ENCODE results near the gene TIMMDC1. TPM values are rescaled to one million over a fixed set of nuclear protein-coding genes. Genes with fewer than 3 reads are reported as not detected.

The TIMMDC1 gene, protein sequence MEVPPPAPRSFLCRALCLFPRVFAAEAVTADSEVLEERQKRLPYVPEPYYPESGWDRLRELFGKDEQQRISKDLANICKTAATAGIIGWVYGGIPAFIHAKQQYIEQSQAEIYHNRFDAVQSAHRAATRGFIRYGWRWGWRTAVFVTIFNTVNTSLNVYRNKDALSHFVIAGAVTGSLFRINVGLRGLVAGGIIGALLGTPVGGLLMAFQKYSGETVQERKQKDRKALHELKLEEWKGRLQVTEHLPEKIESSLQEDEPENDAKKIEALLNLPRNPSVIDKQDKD
- total RNA-seq, result 106 and 110 TPM in 2 replicates
- 256 and 308 TPM in 2 replicates for polyA plus RNA-seq

DNA sequence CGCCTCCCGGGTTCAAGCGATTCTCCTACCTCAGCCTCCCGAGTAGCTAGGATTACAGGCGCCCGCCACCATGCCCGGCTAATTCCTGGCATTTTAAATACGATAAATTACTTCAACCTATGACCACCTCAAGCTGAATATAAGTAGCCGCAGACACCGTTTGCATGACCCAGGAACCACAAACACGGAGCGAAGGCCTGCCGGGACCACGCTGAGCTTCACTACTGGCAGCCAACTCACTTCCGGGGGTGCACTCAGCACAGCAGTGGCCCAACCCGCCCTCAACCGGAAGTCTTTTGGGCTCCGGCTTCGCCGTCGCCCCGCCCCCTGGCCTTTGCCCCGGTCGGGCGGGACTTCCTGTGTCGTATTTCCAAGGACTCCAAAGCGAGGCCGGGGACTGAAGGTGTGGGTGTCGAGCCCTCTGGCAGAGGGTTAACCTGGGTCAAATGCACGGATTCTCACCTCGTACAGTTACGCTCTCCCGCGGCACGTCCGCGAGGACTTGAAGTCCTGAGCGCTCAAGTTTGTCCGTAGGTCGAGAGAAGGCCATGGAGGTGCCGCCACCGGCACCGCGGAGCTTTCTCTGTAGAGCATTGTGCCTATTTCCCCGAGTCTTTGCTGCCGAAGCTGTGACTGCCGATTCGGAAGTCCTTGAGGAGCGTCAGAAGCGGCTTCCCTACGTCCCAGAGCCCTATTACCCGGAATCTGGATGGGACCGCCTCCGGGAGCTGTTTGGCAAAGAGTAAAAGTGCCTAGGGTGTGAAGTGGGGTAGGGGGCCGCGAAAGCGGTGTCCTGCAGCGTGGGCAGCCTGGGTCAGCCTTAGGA is at the start of gene TIMMDC1:
TIMMDC1 (plus strand) TSS at position 362 of the 826 bp plus-strand sequence; CDS start at position 549, 187 bp downstream.
- H3K4me1 ChIP-seq (ENCODE audit: low read depth), result peaks cover 24% of the 10 kb centered on the region
- no peaks in the 10 kb centered on the region for H3K27me3 ChIP-seq
- H3K27ac ChIP-seq, result peak within 1 kb of the TSS; percentile 99
- DNase-seq (ENCODE audit: low read depth in 1 of 2, low spot score in 1 of 2), result peak; percentile 97 to 98
- H3K36me3 ChIP-seq, result peaks cover 5% of the 10 kb centered on the region
- peak within 1 kb of the TSS; percentile 98 for H3K4me3 ChIP-seq
- H3K9me3 ChIP-seq (ENCODE audit: low read depth), result no peaks in the 10 kb centered on the region
- TF ChIP-seq, protein P1, sequence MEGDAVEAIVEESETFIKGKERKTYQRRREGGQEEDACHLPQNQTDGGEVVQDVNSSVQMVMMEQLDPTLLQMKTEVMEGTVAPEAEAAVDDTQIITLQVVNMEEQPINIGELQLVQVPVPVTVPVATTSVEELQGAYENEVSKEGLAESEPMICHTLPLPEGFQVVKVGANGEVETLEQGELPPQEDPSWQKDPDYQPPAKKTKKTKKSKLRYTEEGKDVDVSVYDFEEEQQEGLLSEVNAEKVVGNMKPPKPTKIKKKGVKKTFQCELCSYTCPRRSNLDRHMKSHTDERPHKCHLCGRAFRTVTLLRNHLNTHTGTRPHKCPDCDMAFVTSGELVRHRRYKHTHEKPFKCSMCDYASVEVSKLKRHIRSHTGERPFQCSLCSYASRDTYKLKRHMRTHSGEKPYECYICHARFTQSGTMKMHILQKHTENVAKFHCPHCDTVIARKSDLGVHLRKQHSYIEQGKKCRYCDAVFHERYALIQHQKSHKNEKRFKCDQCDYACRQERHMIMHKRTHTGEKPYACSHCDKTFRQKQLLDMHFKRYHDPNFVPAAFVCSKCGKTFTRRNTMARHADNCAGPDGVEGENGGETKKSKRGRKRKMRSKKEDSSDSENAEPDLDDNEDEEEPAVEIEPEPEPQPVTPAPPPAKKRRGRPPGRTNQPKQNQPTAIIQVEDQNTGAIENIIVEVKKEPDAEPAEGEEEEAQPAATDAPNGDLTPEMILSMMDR (IDR thresholded peaks at IDR 0.05; ENCODE audit: low read depth, low read length), result no peak

DNA sequence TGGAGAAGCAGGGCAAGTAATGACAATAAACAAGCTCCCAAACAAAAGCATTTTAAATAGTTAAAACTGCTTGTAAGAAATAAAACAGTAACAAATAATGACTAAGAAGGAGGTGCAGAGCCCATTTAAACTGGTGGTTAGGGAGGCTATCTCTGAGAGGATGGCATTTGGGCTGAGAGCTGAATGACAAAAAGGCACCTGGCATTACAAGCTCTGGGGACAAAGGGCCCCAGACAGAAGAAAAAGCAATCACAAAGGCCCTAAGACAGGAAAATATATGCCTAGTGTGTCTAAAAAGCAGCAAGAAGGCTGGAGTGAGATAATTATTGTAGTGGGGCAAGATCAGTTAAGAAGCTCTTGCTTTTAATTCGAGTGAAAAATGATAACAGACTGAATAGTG is 44.5 kb upstream of the TIMMDC1 start:
- DNase-seq (ENCODE audit: low read depth in 1 of 2, low spot score in 1 of 2), result no peak
- no peak overlapping the region for H3K4me3 ChIP-seq
- no peaks in the 10 kb centered on the region for H3K4me1 ChIP-seq (ENCODE audit: low read depth)
- H3K27me3 ChIP-seq, result no peaks in the 10 kb centered on the region
- peaks cover 75% of the 10 kb centered on the region for H3K36me3 ChIP-seq
- no peaks in the 10 kb centered on the region for H3K9me3 ChIP-seq (ENCODE audit: low read depth)
- TF ChIP-seq, protein P1 (IDR thresholded peaks at IDR 0.05; ENCODE audit: low read depth, low read length), result no peak
- H3K27ac ChIP-seq, result no peak overlapping the region

DNA sequence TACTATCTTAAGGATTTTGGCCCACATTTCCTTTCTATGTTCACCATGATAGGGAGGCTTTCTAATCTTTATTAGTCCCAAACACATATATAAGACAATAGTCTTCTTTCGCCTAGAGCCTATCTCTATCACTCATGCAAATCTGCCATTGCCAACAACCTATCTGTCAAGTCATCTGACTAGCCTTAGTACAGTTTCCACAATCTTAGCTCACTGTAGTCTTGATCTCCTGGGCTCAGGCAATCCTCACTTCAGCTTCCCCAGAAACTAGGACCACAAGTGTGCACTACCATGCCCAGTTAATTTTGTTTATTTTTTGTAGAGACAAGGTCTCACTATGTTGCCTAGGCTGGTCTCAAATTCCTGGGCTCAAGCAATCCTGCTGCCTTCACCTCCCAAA is 41.9 kb upstream of the TIMMDC1 start:
- Histone ChIP-seq H3K36me3 (peaks cover 70% of the 10 kb centered on the region), H3K9me3 (ENCODE audit: low read depth) (no peaks in the 10 kb centered on the region)
- TF ChIP-seq, protein P1 (IDR thresholded peaks at IDR 0.05; ENCODE audit: low read depth, low read length), result no peak

DNA sequence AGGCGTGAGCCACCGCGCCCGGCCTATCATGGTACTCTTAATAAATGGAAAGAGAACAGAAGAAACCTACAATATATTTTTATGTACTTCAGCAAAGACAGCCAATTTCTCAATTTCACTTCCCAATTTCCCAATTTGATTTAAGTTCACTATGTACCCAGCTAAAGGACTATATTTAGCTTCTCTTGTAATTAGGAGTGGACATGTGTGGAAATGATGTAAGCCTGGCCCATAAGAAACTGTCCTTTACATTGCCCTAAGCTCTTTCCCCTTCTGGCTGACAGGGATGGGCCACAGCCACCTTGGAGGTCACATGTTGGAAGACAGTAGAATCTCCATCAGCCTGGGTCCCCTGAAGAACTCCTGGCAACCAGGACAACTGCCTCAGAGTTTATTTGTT is 41.1 kb upstream of the TIMMDC1 start:
- H3K36me3 ChIP-seq, result peaks cover 71% of the 10 kb centered on the region
- no peaks in the 10 kb centered on the region for H3K9me3 ChIP-seq (ENCODE audit: low read depth)
- DNase-seq (ENCODE audit: low read depth in 1 of 2, low spot score in 1 of 2), result peak in 1 of 2 donors; percentile 5
- peaks cover 6% of the 10 kb centered on the region for H3K4me1 ChIP-seq (ENCODE audit: low read depth)
- H3K27me3 ChIP-seq, result no peaks in the 10 kb centered on the region
- H3K4me3 ChIP-seq, result no peak overlapping the region
- TF ChIP-seq, protein P1 (IDR thresholded peaks at IDR 0.05; ENCODE audit: low read depth, low read length), result no peak
- H3K27ac ChIP-seq, result no peak overlapping the region

More for the DNA sequence above, 41.9 kb upstream of the TIMMDC1 start:
- DNase-seq (ENCODE audit: low read depth in 1 of 2, low spot score in 1 of 2), result no peak
- no peaks in the 10 kb centered on the region for H3K27me3 ChIP-seq
- H3K4me1 ChIP-seq (ENCODE audit: low read depth), result no peaks in the 10 kb centered on the region
- H3K27ac ChIP-seq, result no peak overlapping the region
- H3K4me3 ChIP-seq, result no peak overlapping the region

DNA sequence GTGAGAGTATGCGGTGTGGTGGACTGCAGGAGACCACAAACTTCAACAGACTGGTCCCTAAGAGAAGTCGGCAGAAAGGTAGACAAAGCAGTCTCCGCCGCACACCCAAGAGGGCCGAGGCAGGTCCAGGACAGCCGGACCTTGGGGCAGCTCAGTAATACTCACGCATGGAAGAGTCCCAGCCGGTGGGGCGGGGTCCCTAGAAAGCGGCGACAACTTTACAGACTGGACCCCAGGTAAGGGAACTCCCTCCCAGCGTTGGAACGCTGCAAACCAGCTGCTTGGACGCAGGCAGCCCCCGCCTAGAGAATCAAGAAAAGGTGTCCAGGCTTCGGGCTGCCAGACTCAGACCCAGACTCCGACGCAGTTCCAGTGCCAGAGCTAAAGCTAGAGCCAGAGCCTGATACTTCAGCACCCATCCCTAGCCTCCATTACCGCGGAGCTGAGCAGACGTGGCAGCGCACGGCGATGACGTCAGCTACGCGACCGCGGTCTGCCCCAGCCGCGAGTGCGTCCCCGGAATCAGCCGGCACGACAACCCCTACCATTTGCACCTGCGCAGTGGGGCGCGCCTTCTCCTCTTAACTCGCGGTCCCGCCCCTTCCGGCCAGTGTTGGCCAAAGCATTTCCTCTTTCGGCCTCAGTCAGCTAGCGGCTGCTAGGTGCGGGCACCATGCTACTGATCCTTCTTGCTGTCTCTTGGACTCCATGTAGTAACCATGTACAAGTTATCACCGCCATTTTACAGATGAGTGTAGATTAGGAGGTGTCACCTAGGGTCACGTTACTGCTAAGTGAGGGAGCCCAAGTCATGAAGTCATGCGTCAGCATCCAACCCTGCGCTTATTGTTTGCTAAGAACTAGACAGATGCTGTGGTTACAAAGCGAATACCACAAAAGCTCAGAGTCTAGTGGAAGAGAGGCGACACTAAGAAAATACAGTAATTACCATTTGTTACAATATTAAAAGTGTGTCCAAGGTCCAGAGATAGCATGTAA is 34.9 kb upstream of the TIMMDC1 start, which contains the start of gene TMEM39A:
TMEM39A (minus strand) TSS at position 445 of the 999 bp plus-strand sequence. CDS start 1,541 bp downstream, outside the sequence.
- Histone ChIP-seq H3K4me1 (ENCODE audit: low read depth) (peaks cover 14% of the 10 kb centered on the region), H3K4me3 (peak within 1 kb of the TSS; percentile 86), H3K27me3 (no peaks in the 10 kb centered on the region), H3K9me3 (ENCODE audit: low read depth) (no peaks in the 10 kb centered on the region), H3K36me3 (peaks cover 26% of the 10 kb centered on the region), H3K27ac (peak within 1 kb of the TSS; percentile 83)
- DNase-seq (ENCODE audit: low read depth in 1 of 2, low spot score in 1 of 2), result peak; percentile 99 to 100
- TF ChIP-seq, protein P1 (IDR thresholded peaks at IDR 0.05; ENCODE audit: low read depth, low read length), result no peak
